GM12878 (cell line): ENCODE results near the gene KRT86. TPM values are rescaled to one million over a fixed set of nuclear protein-coding genes. Genes with fewer than 3 reads are reported as not detected.

Experiments used
- ATAC-seq: fragments of 200-7000 bp; cut with Tn5 transposase; 3 replicates; pipeline ENCODE4 v1.9.1; 2020; ENCODE audit warnings: mild to moderate bottlenecking, moderate library complexity
- BruUV-seq: library from RNA; stranded (reverse); fragments of 400-500 nt; replicated peaks from 2 replicates; lab custom pipeline; 2021; lab: Mats Ljungman, UMichigan
- CTCF ChIA-PET: fragments of 300-600 bp; sonication (Branson Sonifier 250); formaldehyde crosslinking; extraction: SDS; loops from one replicate; lab custom pipeline; 2021; ENCODE audit warnings: inconsistent platforms; lab: Yijun Ruan, JAX
- POLR2A ChIA-PET: fragments of 350-600 bp; formaldehyde crosslinking; extraction: SDS; loops from one replicate; lab custom pipeline; 2021; ENCODE audit warnings: inconsistent platforms; lab: Charles Lee
- RAD21 ChIA-PET: fragments of 300-600 bp; sonication (Branson Sonifier 250); formaldehyde crosslinking; loops from one replicate; lab custom pipeline; 2023; ENCODE audit warnings: antibody characterized with exemption; ENCODE audit not compliant: unreplicated experiment; lab: Charles Lee
- SMC1A ChIA-PET: fragments of 300-600 bp; sonication (Branson Sonifier 250); formaldehyde crosslinking; loops from one replicate; lab custom pipeline; 2023; ENCODE audit not compliant: unreplicated experiment, uncharacterized antibody; lab: Charles Lee
- DNase-seq: peaks from one replicate; pipeline ENCODE4 v3.0.0-alpha.2; 2011; ENCODE audit warnings: low read depth, low spot score
- FAIRE-seq: peaks from 3 replicates; lab custom pipeline; 2011; peaks lifted over from hg19 to GRCh38; lab: Jason Lieb, UNC
- H2AFZ ChIP-seq: 2 replicates; pipeline ENCODE4 v1.6.0; 2011; ENCODE audit warnings: low read depth, low read length, control low read depth; ENCODE audit not compliant: control insufficient read depth
- H3K27ac ChIP-seq: 2 replicates; pipeline ENCODE4 v1.5.1; 2011; ENCODE audit warnings: control low read depth; ENCODE audit not compliant: control insufficient read depth, insufficient read depth
- H3K27me3 ChIP-seq, 2 experiments: replicated peaks in 1 of 2; 2 replicates each; pipeline versions ENCODE4 v1.6.0 to v1.6.1; 2011; ENCODE audit warnings: low read length in 1 of 2; ENCODE audit not compliant: control insufficient read depth in 2 of 2, insufficient read depth in 2 of 2
- H3K36me3 ChIP-seq, 2 experiments: 2 replicates each; pipeline ENCODE4 v1.5.1; 2011; ENCODE audit warnings: low read length in 1 of 2; ENCODE audit not compliant: control insufficient read depth in 2 of 2, insufficient read depth in 2 of 2
- H3K4me1 ChIP-seq: 2 replicates; pipeline ENCODE4 v1.6.1; 2011; ENCODE audit warnings: mild to moderate bottlenecking, low read length, moderate library complexity, mixed read lengths; ENCODE audit not compliant: control insufficient read depth, insufficient read depth
- H3K4me2 ChIP-seq: 2 replicates; pipeline ENCODE4 v1.6.0; 2011; ENCODE audit warnings: control low read depth; ENCODE audit not compliant: control insufficient read depth, insufficient read depth
- H3K4me3 ChIP-seq: fragments of 200-600 bp; sonication (generic); 2 replicates; pipeline ENCODE4 v1.5.1; 2016
- H3K79me2 ChIP-seq: 2 replicates; pipeline ENCODE4 v1.6.0; 2011; ENCODE audit warnings: low read length; ENCODE audit not compliant: control insufficient read depth, insufficient read depth
- H3K9ac ChIP-seq: 2 replicates; pipeline ENCODE4 v1.8.0; 2011; ENCODE audit warnings: low read length, control low read depth, mixed read lengths; ENCODE audit not compliant: control insufficient read depth, insufficient read depth
- H3K9me3 ChIP-seq: replicated peaks from 3 replicates; pipeline ENCODE4 v1.5.1; 2011; ENCODE audit warnings: mild to moderate bottlenecking, low read length; ENCODE audit not compliant: control insufficient read depth, insufficient read depth
- H4K20me1 ChIP-seq: 2 replicates; pipeline ENCODE4 v1.6.0; 2011; ENCODE audit not compliant: control insufficient read depth, insufficient read depth
- CBFB ChIP-seq: IDR thresholded peaks from 2 replicates; pipeline ENCODE4 v1.6.1; 2016; ENCODE audit warnings: antibody characterized with exemption, low read depth
- EZH2 ChIP-seq: IDR thresholded peaks from 2 replicates; pipeline ENCODE4 v1.6.1; 2012; ENCODE audit warnings: low read depth, mild to moderate bottlenecking, control low read depth, inconsistent platforms, low read length, borderline replicate concordance; ENCODE audit not compliant: control insufficient read depth
- GABPA ChIP-seq: IDR thresholded peaks from 2 replicates; pipeline ENCODE4 v1.6.1; 2014; ENCODE audit warnings: antibody characterized with exemption, low read depth, mild to moderate bottlenecking, inconsistent platforms
- HDAC6 ChIP-seq: fragments of 200-600 bp; sonication (generic); IDR thresholded peaks from one replicate; pipeline ENCODE4 v1.8.0; 2017; ENCODE audit warnings: antibody characterized with exemption; ENCODE audit not compliant: unreplicated experiment
- JUNB ChIP-seq: IDR thresholded peaks from 2 replicates; pipeline ENCODE4 v1.6.1; 2016; ENCODE audit warnings: antibody characterized with exemption, mild to moderate bottlenecking
- KLF5 ChIP-seq: fragments of 450-650 bp; IDR thresholded peaks from 2 replicates; pipeline ENCODE4 v1.6.1; 2014; ENCODE audit warnings: mild to moderate bottlenecking; ENCODE audit not compliant: partially characterized antibody
- LARP7 ChIP-seq: fragments of 450-650 bp; IDR thresholded peaks from 2 replicates; pipeline ENCODE4 v1.6.1; 2017; ENCODE audit warnings: mild to moderate bottlenecking
- NFXL1 ChIP-seq: fragments of 450-650 bp; IDR thresholded peaks from 2 replicates; pipeline ENCODE4 v1.6.1; 2017; ENCODE audit warnings: antibody characterized with exemption, mild to moderate bottlenecking, borderline replicate concordance
- NFYA ChIP-seq: IDR thresholded peaks from 2 replicates; pipeline ENCODE4 v1.6.1; 2011; ENCODE audit warnings: low read depth, mild to moderate bottlenecking, low read length, improper control_type of control experiment, borderline replicate concordance
- NR2C2 ChIP-seq: IDR thresholded peaks from 2 replicates; pipeline ENCODE4 v1.6.1; 2011; ENCODE audit warnings: borderline replicate concordance, low read depth; ENCODE audit not compliant: control insufficient read depth, insufficient read length
- PML ChIP-seq: IDR thresholded peaks from 2 replicates; pipeline ENCODE4 v1.6.1; 2012; ENCODE audit warnings: low read length, inconsistent platforms
- POLR2AphosphoS2 ChIP-seq: IDR thresholded peaks from 2 replicates; pipeline ENCODE4 v1.6.1; 2011; ENCODE audit warnings: low read depth, mild to moderate bottlenecking, low read length, improper control_type of control experiment, moderate library complexity
- POLR2AphosphoS5 ChIP-seq: IDR thresholded peaks from 2 replicates; pipeline ENCODE4 v1.6.1; 2011; ENCODE audit warnings: mild to moderate bottlenecking, low read length, inconsistent platforms
- SIN3A ChIP-seq: IDR thresholded peaks from 2 replicates; pipeline ENCODE4 v1.6.1; 2012; ENCODE audit warnings: low read depth, low read length, improper control_type of control experiment
- SMAD1 ChIP-seq: fragments of 450-650 bp; IDR thresholded peaks from 2 replicates; pipeline ENCODE4 v1.6.1; 2018; ENCODE audit warnings: mild to moderate bottlenecking, low read depth; ENCODE audit not compliant: partially characterized antibody
- SMARCA5 ChIP-seq: fragments of 450-650 bp; IDR thresholded peaks from 2 replicates; pipeline ENCODE4 v1.6.1; 2017; ENCODE audit warnings: mild to moderate bottlenecking
- SMC3 ChIP-seq: IDR thresholded peaks from 2 replicates; pipeline ENCODE4 v1.6.1; 2011; ENCODE audit warnings: low read length, improper control_type of control experiment, borderline replicate concordance
- SP1 ChIP-seq: IDR thresholded peaks from one replicate; pipeline ENCODE4 v1.6.1; 2011; ENCODE audit warnings: low read depth, low read length
- TBL1XR1 ChIP-seq: IDR thresholded peaks from 2 replicates; pipeline ENCODE4 v1.6.1; 2012; ENCODE audit warnings: low read depth, low read length, improper control_type of control experiment
- TCF12 ChIP-seq: IDR thresholded peaks from 2 replicates; pipeline ENCODE4 v1.6.1; 2011; ENCODE audit warnings: low read depth, mild to moderate bottlenecking, low read length
- TCF3 ChIP-seq: IDR thresholded peaks from 2 replicates; pipeline ENCODE4 v1.6.1; 2012; ENCODE audit warnings: low read depth, mild to moderate bottlenecking, low read length, borderline replicate concordance; ENCODE audit not compliant: insufficient read depth
- WGBS: methylation state at CpG from one replicate; pipeline ENCODE4 v1.1.6; 2016; ENCODE audit warnings: low lambda C conversion rate; ENCODE audit not compliant: insufficient replicate concordance, insufficient coverage; ENCODE audit errors: missing lambda C conversion rate; 5-methylcytosine and 5-hydroxymethylcytosine counted together
- in situ Hi-C: fragments of 300-500 bp; cut with MboI; formaldehyde crosslinking; loops from 9 replicates; pipeline ENCODE4 v1.14.3; 2018; ENCODE audit warnings: mixed read lengths
- intact Hi-C: fragments of 100-400 bp; cut with micrococcal nuclease; formaldehyde crosslinking; loops from one replicate; pipeline ENCODE4 v1.14.2; 2022; ENCODE audit not compliant: unreplicated experiment
- polyA plus RNA-seq, 11 experiments: library from polyadenylated mRNA; depleted of rRNA in 4 of 11; unstranded in 6 of 11; stranded (reverse) in 5 of 11; fragments of >200 nt; fragmentation: Nextera tagmentation in 4 of 11; fragmentation: Illumina TruSeq in 1 of 11; extraction: Ambion mirVana in 4 of 11; extraction: Trizol in 1 of 11; gene quantifications; 1 replicate in 1 of 11; 2 replicates in 10 of 11; pipeline versions ENCODE4 v1.2.1 to v1.2.3, GENCODE V29; 2011 to 2016; ENCODE audit warnings: inconsistent platforms in 2 of 11, missing spikeins in 2 of 11, low read depth in 1 of 11
- total RNA-seq, 4 experiments: library from RNA; depleted of rRNA in 3 of 4; stranded (reverse); fragments of >200 nt in 3 of 4; fragmentation: Illumina TruSeq in 1 of 4; extraction: Trizol in 1 of 4; gene quantifications; 2 replicates each; pipeline versions ENCODE4 v1.2.1 to v1.2.3, GENCODE V29; 2013 to 2021
- TF ChIP-seq, protein P1 (sequence below): IDR thresholded peaks from 2 replicates; pipeline ENCODE4 v1.6.1; 2011; ENCODE audit warnings: low read depth, mild to moderate bottlenecking, low read length, moderate library complexity, borderline replicate concordance; ENCODE audit errors: extremely low read depth
- TF ChIP-seq, protein P2 (sequence below): IDR thresholded peaks from 2 replicates; pipeline ENCODE4 v1.6.1; 2012; ENCODE audit warnings: low read depth, low read length, improper control_type of control experiment
- TF ChIP-seq, protein P3 (sequence below): fragments of 450-650 bp; IDR thresholded peaks from 2 replicates; pipeline ENCODE4 v1.6.1; 2016; ENCODE audit warnings: mild to moderate bottlenecking

The KRT86 gene
- total and polyA plus RNA-seq, 10 of the 15 experiments (the other 5 are each of a cell fraction or from before 2014, with no cell fraction given): 0.11 to 0.54 (median 0.18) TPM; not detected in 4

DNA sequence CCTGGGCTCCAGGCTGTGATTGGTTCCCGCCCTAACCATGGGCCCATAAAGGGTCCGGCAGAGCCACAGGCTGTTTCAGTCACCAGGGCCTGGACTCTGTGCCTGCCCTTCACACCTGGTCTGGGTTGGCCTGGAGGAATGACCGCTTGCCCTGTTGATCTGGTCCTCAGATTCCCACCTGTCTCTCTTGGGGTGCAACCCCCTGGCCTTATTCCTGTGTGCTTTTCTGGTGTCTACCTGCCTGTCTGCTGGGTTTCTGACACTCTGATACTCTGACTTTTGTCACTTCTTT, 49.7 kb downstream of the KRT86 start (continued):
- TF ChIP-seq SMC3 (no peak), SIN3A (no peak), EZH2 (no peak), GABPA (no peak), LARP7 (no peak), NFXL1 (no peak)

DNA sequence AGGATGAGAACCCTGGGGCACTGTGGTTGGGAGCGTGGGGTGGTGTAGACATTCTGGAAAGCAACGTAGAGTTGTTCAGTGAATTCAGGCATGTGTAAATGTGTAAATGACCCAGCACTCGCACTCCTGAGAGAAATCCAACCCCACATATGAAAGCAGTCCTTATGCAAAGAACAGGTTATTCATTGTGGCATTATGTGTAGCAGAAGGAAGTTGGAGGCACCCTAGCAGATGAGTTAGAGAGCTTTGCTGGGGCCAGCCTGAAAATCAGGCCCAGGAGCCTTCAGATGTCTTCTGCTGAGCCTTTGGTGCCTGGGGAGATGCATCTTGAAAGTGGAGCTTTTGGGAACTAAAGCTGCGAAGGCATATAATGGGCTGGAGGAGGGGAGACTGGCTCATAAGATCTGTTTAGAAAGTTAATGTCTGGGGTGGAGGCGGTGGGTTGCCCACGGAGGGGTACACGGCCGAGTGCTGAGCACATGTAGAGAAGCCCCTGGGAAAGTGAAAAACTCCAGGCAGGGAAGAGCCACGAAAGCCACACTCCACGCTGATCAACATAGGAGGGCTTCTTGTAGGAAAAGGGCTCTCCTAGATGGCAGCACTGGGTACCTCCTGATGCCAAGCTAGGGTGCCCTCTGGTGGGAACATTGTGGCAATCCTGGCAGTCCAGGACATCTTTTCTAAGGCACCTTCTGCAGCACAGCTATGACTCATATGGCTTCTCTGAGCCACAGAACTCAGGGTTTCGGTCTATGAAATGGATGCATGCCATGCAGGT, 52.8 kb downstream of the KRT86 start:
- WGBS: 5% methylated on average over 11 of the region's 11 CpGs
- Histone ChIP-seq H2AFZ (no peak overlapping the region), H3K9me3 (no peaks in the 10 kb centered on the region), H3K27ac (no peak overlapping the region), H3K4me2 (no peak overlapping the region), H3K79me2 (no peaks in the 10 kb centered on the region), H3K4me1 (peaks cover 7% of the 10 kb centered on the region), H3K9ac (no peak overlapping the region), H4K20me1 (no peaks in the 10 kb centered on the region), H3K36me3 (no peaks in the 10 kb centered on the region), H3K27me3 (peaks cover 0 to 5% of the 10 kb centered on the region in 2 experiments), H3K4me3 (no peak overlapping the region)
- ChIA-PET RAD21 (interaction anchor here (0.9 to 1.8 kb wide), 9 partner anchors 12 to 553 kb away, joined by 3 to 8 read pairs (median 3); no protein-coding TSS in a partner anchor), CTCF (interaction anchor here (0.6 to 5.1 kb wide), 33 partner anchors 9 to 659 kb away, joined by 3 to 53 read pairs (median 4); no protein-coding TSS in a partner anchor), SMC1A (interaction anchor here (1.1 to 2.7 kb wide), 6 partner anchors 14 to 169 kb away, joined by 3 to 13 read pairs (median 4); no protein-coding TSS in a partner anchor), POLR2A (no interaction called here)
- intact Hi-C loops: loop anchor here (1.0 to 10.0 kb wide), 3 partner anchors 48 to 170 kb away; no protein-coding TSS in a partner anchor
- DNase-seq (peak; percentile 76), ATAC-seq (peak; percentile 99), FAIRE-seq (peak; percentile 96)
- in situ Hi-C loops: loop anchor here (10.0 kb wide), 1 partner anchor 172 kb away; no protein-coding TSS in a partner anchor
- no TSS peak for BruUV-seq
- TF ChIP-seq POLR2AphosphoS5 (no peak), NR2C2 (no peak), NFXL1 (no peak), SP1 (peak; percentile 36), CBFB (no peak), SMARCA5 (peak; percentile 96), TBL1XR1 (no peak), TCF3 (no peak), KLF5 (no peak), POLR2AphosphoS2 (no peak), TCF12 (no peak), HDAC6 (no peak), NFYA (no peak), PML (no peak), SMAD1 (no peak), JUNB (0 out of 2 replicates have a peak, but pooled peaks have one; percentile 37)
- TF ChIP-seq, protein P1, sequence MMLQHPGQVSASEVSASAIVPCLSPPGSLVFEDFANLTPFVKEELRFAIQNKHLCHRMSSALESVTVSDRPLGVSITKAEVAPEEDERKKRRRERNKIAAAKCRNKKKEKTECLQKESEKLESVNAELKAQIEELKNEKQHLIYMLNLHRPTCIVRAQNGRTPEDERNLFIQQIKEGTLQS: peak; percentile 35; the same call in 1 of the 2 replicates
- TF ChIP-seq, protein P2, sequence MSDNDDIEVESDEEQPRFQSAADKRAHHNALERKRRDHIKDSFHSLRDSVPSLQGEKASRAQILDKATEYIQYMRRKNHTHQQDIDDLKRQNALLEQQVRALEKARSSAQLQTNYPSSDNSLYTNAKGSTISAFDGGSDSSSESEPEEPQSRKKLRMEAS: no peak
- TF ChIP-seq, protein P3, sequence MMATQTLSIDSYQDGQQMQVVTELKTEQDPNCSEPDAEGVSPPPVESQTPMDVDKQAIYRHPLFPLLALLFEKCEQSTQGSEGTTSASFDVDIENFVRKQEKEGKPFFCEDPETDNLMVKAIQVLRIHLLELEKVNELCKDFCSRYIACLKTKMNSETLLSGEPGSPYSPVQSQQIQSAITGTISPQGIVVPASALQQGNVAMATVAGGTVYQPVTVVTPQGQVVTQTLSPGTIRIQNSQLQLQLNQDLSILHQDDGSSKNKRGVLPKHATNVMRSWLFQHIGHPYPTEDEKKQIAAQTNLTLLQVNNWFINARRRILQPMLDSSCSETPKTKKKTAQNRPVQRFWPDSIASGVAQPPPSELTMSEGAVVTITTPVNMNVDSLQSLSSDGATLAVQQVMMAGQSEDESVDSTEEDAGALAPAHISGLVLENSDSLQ: no peak
